Measurements from ENCODE around the gene NRSN1. TPM values are rescaled to one million over a fixed set of nuclear protein-coding genes. Genes with fewer than 3 reads are reported as not detected.

NRSN1 gene
- total RNA-seq, 2 experiments from 2014 or later = not detected

- POLR2A ChIA-PET = no interaction called here
- no peak overlapping the region for H3K4me3 Mint-ChIP-seq
- no peaks in the 10 kb centered on the region for H3K36me3 Mint-ChIP-seq (ENCODE audit: low read depth)
- no peaks in the 10 kb centered on the region for H3K27me3 Mint-ChIP-seq
- no peak for DNase-seq
- H3K27ac Mint-ChIP-seq = no peak overlapping the region
- no peaks in the 10 kb centered on the region for H3K4me1 Mint-ChIP-seq
- H3K9me3 Mint-ChIP-seq = no peaks in the 10 kb centered on the region
- CTCF ChIA-PET = no interaction called here
Measured at GRCh38 chr6:24148154-24148570, 22.1 kb downstream of the NRSN1 start.

GRCh38 chr6:24148684-24149083, 22.7 kb downstream of the NRSN1 start:
- DNase-seq = no peak
- Mint-ChIP-seq H3K36me3 (ENCODE audit: low read depth) (no peaks in the 10 kb centered on the region), H3K27ac (no peak overlapping the region), H3K4me3 (no peak overlapping the region), H3K4me1 (no peaks in the 10 kb centered on the region), H3K9me3 (no peaks in the 10 kb centered on the region), H3K27me3 (no peaks in the 10 kb centered on the region)
- ChIA-PET POLR2A (no interaction called here), CTCF (no interaction called here)

GRCh38 chr6:24149296-24149695, 23.3 kb downstream of the NRSN1 start:
- Mint-ChIP-seq H3K4me3 (no peak overlapping the region), H3K36me3 (ENCODE audit: low read depth) (no peaks in the 10 kb centered on the region), H3K9me3 (no peaks in the 10 kb centered on the region), H3K4me1 (no peaks in the 10 kb centered on the region), H3K27me3 (no peaks in the 10 kb centered on the region), H3K27ac (no peak overlapping the region)
- POLR2A ChIA-PET = no interaction called here
- CTCF ChIA-PET = no interaction called here
- no peak for DNase-seq

GRCh38 chr6:24149836-24150235, 23.8 kb downstream of the NRSN1 start:
- Mint-ChIP-seq H3K27ac (no peak overlapping the region), H3K4me3 (no peak overlapping the region), H3K9me3 (no peaks in the 10 kb centered on the region), H3K4me1 (no peaks in the 10 kb centered on the region), H3K27me3 (no peaks in the 10 kb centered on the region), H3K36me3 (ENCODE audit: low read depth) (no peaks in the 10 kb centered on the region)
- POLR2A ChIA-PET = no interaction called here
- CTCF ChIA-PET = no interaction called here
- DNase-seq = no peak

- Mint-ChIP-seq H3K4me1 (no peaks in the 10 kb centered on the region), H3K9me3 (no peaks in the 10 kb centered on the region), H3K27me3 (no peaks in the 10 kb centered on the region), H3K4me3 (no peak overlapping the region), H3K36me3 (ENCODE audit: low read depth) (no peaks in the 10 kb centered on the region), H3K27ac (no peak overlapping the region)
- ChIA-PET POLR2A (no interaction called here), CTCF (interaction anchor here (0.6 kb wide), 1 partner anchor 453 kb away, joined by 5 read pairs; no protein-coding TSS in a partner anchor)
- no peak for DNase-seq
Measured at GRCh38 chr6:24152014-24152413, 26.0 kb downstream of the NRSN1 start.

GRCh38 chr6:24154121-24154520, 28.1 kb downstream of the NRSN1 start:
- POLR2A ChIA-PET = no interaction called here
- no peak overlapping the region for H3K27ac Mint-ChIP-seq
- CTCF ChIA-PET = no interaction called here
- H3K9me3 Mint-ChIP-seq = no peaks in the 10 kb centered on the region
- H3K36me3 Mint-ChIP-seq (ENCODE audit: low read depth) = no peaks in the 10 kb centered on the region
- H3K4me3 Mint-ChIP-seq = no peak overlapping the region
- no peaks in the 10 kb centered on the region for H3K27me3 Mint-ChIP-seq
- DNase-seq = no peak
- H3K4me1 Mint-ChIP-seq = no peaks in the 10 kb centered on the region

GRCh38 chr6:24157886-24158285, 31.9 kb downstream of the NRSN1 start:
- POLR2A ChIA-PET = no interaction called here
- CTCF ChIA-PET = interaction anchor here (1.4 kb wide), 1 partner anchor 26 kb away, joined by 6 read pairs; no protein-coding TSS in a partner anchor
- DNase-seq = no peak
- Mint-ChIP-seq H3K36me3 (ENCODE audit: low read depth) (no peaks in the 10 kb centered on the region), H3K9me3 (no peaks in the 10 kb centered on the region), H3K4me3 (no peak overlapping the region), H3K27me3 (peaks cover 1% of the 10 kb centered on the region), H3K4me1 (no peaks in the 10 kb centered on the region), H3K27ac (no peak overlapping the region)

- Mint-ChIP-seq H3K27ac (no peak overlapping the region), H3K36me3 (ENCODE audit: low read depth) (no peaks in the 10 kb centered on the region), H3K4me1 (no peaks in the 10 kb centered on the region), H3K4me3 (no peak overlapping the region), H3K27me3 (no peaks in the 10 kb centered on the region), H3K9me3 (no peaks in the 10 kb centered on the region)
- ChIA-PET CTCF (no interaction called here), POLR2A (no interaction called here)
- DNase-seq = no peak
Measured at GRCh38 chr6:24183584-24183983, 57.6 kb downstream of the NRSN1 start.

- no peak overlapping the region for H3K27ac Mint-ChIP-seq
- POLR2A ChIA-PET = no interaction called here
- no peak overlapping the region for H3K4me3 Mint-ChIP-seq
- H3K27me3 Mint-ChIP-seq = no peaks in the 10 kb centered on the region
- no peak for DNase-seq
- no peaks in the 10 kb centered on the region for H3K36me3 Mint-ChIP-seq (ENCODE audit: low read depth)
- H3K9me3 Mint-ChIP-seq = no peaks in the 10 kb centered on the region
- H3K4me1 Mint-ChIP-seq = no peaks in the 10 kb centered on the region
- CTCF ChIA-PET = no interaction called here
Measured at GRCh38 chr6:24186349-24186748, 60.3 kb downstream of the NRSN1 start.

- CTCF ChIA-PET = no interaction called here
- DNase-seq = no peak
- Mint-ChIP-seq H3K4me3 (no peak overlapping the region), H3K4me1 (no peaks in the 10 kb centered on the region), H3K27ac (no peak overlapping the region), H3K27me3 (peaks cover 9% of the 10 kb centered on the region), H3K36me3 (ENCODE audit: low read depth) (no peaks in the 10 kb centered on the region), H3K9me3 (no peaks in the 10 kb centered on the region)
- POLR2A ChIA-PET = no interaction called here
Measured at GRCh38 chr6:24187965-24188577, 62.1 kb downstream of the NRSN1 start.

- H3K36me3 Mint-ChIP-seq (ENCODE audit: low read depth) = no peaks in the 10 kb centered on the region
- POLR2A ChIA-PET = no interaction called here
- CTCF ChIA-PET = no interaction called here
- no peaks in the 10 kb centered on the region for H3K9me3 Mint-ChIP-seq
- DNase-seq = no peak
- H3K4me1 Mint-ChIP-seq = no peaks in the 10 kb centered on the region
- H3K27ac Mint-ChIP-seq = no peak overlapping the region
- H3K27me3 Mint-ChIP-seq = peaks cover 13% of the 10 kb centered on the region
- no peak overlapping the region for H3K4me3 Mint-ChIP-seq
Measured at GRCh38 chr6:24188578-24189080, 62.6 kb downstream of the NRSN1 start.

- ChIA-PET CTCF (no interaction called here), POLR2A (no interaction called here)
- Mint-ChIP-seq H3K27me3 (peaks cover 13% of the 10 kb centered on the region), H3K36me3 (ENCODE audit: low read depth) (no peaks in the 10 kb centered on the region), H3K27ac (no peak overlapping the region), H3K4me3 (no peak overlapping the region), H3K4me1 (no peaks in the 10 kb centered on the region), H3K9me3 (no peaks in the 10 kb centered on the region)
- DNase-seq = no peak
Measured at GRCh38 chr6:24191346-24191745, 65.3 kb downstream of the NRSN1 start.

- Mint-ChIP-seq H3K4me3 (no peak overlapping the region), H3K4me1 (no peaks in the 10 kb centered on the region), H3K27ac (no peak overlapping the region), H3K27me3 (peaks cover 13% of the 10 kb centered on the region), H3K9me3 (no peaks in the 10 kb centered on the region), H3K36me3 (ENCODE audit: low read depth) (no peaks in the 10 kb centered on the region)
- CTCF ChIA-PET = no interaction called here
- POLR2A ChIA-PET = no interaction called here
- no peak for DNase-seq
Measured at GRCh38 chr6:24193364-24193763, 67.3 kb downstream of the NRSN1 start.

- no peak overlapping the region for H3K27ac Mint-ChIP-seq
- POLR2A ChIA-PET = no interaction called here
- CTCF ChIA-PET = interaction anchor here (0.7 kb wide), 1 partner anchor 73 kb away, joined by 4 read pairs; no protein-coding TSS in a partner anchor
- peaks cover 15% of the 10 kb centered on the region for H3K27me3 Mint-ChIP-seq
- H3K4me1 Mint-ChIP-seq = no peaks in the 10 kb centered on the region
- DNase-seq = no peak
- no peaks in the 10 kb centered on the region for H3K9me3 Mint-ChIP-seq
- no peaks in the 10 kb centered on the region for H3K36me3 Mint-ChIP-seq (ENCODE audit: low read depth)
- no peak overlapping the region for H3K4me3 Mint-ChIP-seq
Measured at GRCh38 chr6:24194978-24195700, 69.1 kb downstream of the NRSN1 start.

Measured in activated CD4-positive, alpha-beta T cell treated with anti-CD3 and anti-CD28 coated beads, Interleukin-2, amount 10 ng/mL, durations not matched to agents 7 days and 5 days (primary cell).